GM19099 (cell line): ENCODE results near the gene CBFB.

Source experiments
- POLR2A ChIP-seq: IDR thresholded peaks from 3 replicates; pipeline ENCODE4 v1.6.1; 2011; ENCODE audit warnings: low read depth; ENCODE audit not compliant: insufficient read length; ENCODE audit errors: extremely low read depth

The CBFB gene

GRCh38 chr16:67093098-67093726 lies 64.3 kb downstream of the CBFB start:
- no peak for TF ChIP-seq POLR2A

GRCh38 chr16:67098599-67098998 lies 69.7 kb downstream of the CBFB start:
- TF ChIP-seq POLR2A: no peak

DNA sequence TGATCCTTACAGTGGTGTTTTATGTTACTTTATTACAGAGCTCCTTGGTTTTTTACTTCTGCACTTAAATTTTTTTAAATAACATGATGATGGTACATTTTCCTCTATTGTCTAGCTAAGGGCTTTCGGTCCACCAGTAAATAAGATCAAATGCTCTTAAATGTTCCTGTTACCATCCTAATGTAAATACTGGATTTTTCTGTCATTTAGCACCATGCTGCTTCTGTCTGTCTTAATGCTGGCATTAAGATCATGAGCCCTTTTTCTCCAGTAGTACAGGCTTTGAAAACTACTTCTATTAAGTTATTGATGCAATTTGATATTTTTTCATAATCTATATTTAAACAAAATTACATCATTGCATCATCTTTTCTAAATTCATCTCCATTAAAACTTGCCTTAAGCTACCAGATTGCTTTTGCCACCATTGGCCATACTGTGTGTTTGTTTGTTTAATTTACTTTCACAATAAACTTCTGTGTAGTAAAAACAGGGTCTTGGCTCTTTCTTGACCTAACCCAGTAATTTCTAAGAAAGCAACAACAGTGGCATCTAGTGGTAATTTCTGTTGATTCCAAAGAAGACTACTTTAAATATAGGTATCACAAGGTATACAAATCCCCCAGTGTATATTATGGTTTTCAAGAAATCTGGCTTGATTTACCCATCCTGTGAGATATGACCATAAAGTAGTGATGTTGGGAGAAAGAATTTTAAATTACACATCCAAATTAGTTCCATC lies 71.8 kb downstream of the CBFB start:
- TF ChIP-seq POLR2A: no peak

GRCh38 chr16:67101311-67102082 lies 72.5 kb downstream of the CBFB start:
- TF ChIP-seq POLR2A: no peak

DNA sequence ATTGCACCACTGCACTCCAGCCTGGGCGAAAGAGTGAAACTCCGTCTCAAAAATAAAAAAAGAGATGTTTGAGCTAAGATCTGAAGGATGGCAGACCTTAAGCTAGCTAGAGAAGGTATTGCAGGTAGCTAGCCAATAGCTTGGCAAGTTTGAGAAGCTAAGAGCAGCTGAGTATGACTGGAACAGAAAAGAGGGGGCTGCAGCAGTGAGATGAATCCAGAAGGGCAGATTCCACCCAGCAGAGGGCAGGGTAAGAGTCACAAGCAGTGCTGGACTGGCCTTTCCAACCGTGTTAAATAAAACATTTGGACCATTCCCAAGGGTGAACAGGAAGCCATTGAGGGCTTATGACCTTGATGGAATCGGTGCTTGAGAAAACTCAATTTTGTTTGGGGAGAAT lies 75.1 kb downstream of the CBFB start:
- no peak for TF ChIP-seq POLR2A

DNA sequence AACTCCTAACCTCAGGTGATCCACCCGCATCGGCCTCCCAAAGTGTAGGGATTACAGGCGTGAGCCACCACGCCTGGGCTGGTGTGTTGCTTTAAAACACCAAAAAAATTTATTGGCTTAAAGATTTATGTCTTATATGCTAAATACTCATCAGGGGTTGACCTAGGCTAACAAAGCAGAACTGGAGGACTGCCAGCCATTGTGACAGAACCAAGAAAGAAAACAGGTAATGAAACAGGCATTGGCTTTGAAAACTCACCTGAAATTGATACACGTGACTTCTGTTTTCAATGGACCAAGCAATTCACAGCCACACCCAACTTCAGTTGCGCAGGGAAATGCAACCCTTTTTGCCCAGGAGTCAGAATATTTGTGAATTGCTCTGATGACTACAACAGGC lies 75.9 kb downstream of the CBFB start:
- TF ChIP-seq POLR2A: no peak

- no peak for TF ChIP-seq POLR2A
Observed at GRCh38 chr16:67105246-67105645, 76.3 kb downstream of the CBFB start.

DNA sequence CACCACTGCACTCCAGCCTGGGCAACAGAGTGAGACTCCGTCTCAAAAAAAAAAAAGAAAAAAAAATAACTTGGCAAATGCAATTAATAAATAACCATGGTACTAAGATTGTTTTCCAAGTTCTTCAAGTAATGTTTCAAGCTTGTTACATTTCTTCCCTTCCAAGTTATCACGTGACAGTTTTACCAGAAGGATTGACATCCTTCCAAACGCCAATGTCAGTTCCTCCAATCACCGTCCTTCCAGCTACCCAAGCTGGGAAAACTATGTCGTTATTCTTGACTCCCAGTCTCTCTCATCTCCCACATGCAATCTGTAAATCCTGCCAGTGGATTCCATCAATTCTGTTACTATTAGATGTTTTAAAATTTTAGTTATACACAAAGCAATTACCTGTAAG lies 76.9 kb downstream of the CBFB start:
- no peak for TF ChIP-seq POLR2A

- TF ChIP-seq POLR2A: no peak
Observed at GRCh38 chr16:67108489-67108888, 79.5 kb downstream of the CBFB start.

GRCh38 chr16:67108931-67109406 lies 80.0 kb downstream of the CBFB start:
- no peak for TF ChIP-seq POLR2A

GRCh38 chr16:67109407-67110135 lies 80.6 kb downstream of the CBFB start, which contains the start of gene PHAF1:
TSS of gene PHAF1 (plus strand) at chr16:67109941. CDS start at chr16:67110176, 235 bp downstream.
- TF ChIP-seq POLR2A: peak; percentile 84

DNA sequence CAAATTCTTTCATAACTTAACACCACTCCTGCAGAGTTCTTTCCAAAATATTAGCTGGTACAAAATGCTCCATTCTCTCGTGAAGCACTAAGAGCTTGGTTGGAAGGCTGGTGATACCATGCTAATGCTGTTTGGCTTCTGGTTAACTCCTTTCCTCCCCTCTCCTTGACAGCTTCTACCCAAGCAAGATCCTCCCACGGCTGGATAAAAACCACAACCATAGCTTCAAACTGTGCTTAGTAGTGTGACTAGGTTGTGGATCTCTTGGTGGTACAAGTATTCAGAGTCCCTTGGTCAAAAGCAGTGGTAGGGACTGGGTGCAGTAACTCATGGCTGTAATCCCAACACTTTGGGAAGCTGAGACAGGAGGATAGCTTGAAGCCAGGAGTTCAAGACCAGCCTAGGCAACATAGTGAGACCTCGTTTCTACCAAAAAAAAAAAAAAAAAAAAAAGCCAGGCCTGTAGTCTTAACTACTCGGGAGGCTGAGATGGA lies 83.0 kb downstream of the CBFB start:
- TF ChIP-seq POLR2A: no peak

GRCh38 chr16:67112591-67113399 lies 83.8 kb downstream of the CBFB start:
- no peak for TF ChIP-seq POLR2A

GRCh38 chr16:67114793-67115192 lies 85.8 kb downstream of the CBFB start:
- TF ChIP-seq POLR2A: no peak
